ENCODE data around the gene ENPP1. TPM values are rescaled to one million over a fixed set of nuclear protein-coding genes. Genes with fewer than 3 reads are reported as not detected.

Gene ENPP1
- total RNA-seq, 4 donors from 2014 or later, result 26.5 to 128 (median 54.3) TPM

DNA sequence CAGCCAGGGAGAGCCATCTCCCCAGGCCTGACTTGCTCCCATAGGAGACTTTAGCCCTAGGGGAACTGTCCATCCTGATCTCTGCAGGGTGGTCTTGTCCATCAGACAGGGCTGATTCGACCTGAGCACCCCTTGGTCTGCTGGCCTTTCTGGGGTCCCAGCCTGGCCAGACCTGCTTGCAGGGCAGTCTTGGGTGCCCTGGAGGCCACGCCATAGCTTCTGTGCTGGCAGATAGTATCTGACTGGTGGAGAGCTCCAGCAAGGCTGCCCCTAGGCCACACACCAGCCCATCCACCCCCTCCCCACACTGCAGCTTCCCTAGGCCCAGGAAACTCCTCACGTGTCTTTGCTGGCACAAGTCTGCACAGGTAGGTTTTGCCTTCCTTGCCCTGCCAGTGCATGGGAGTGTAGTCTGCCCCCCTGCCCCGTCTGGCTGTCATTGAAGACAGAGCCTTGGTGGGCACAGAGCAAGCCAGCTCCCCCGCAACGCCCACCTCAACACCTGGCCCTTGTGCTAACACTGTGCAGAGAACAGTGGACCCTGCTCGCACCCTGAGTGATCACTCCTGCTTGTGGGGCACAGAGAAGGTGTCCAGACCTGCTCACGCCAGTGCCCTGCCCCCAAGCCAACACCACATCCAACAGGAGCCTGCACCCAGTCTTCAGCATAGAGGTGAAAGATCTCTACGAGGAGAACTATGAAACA, 111.0 kb downstream of the ENPP1 start:
- DNase-seq, result no peak
- no peak overlapping the region for H3K27ac ChIP-seq
- no peaks in the 10 kb centered on the region for H3K4me1 ChIP-seq
- no peaks in the 10 kb centered on the region for H3K36me3 ChIP-seq
- no peak overlapping the region for H3K4me3 ChIP-seq
- intact Hi-C loops (cut with DNase I; ENCODE audit: low total_unique reads), result loop anchor here (10.0 kb wide), 1 partner anchor 224 kb away; no protein-coding TSS in a partner anchor
- no peaks in the 10 kb centered on the region for H3K27me3 ChIP-seq
- no peak for TF ChIP-seq POLR2A (IDR thresholded peaks at IDR 0.05)
- TF ChIP-seq, protein P1, sequence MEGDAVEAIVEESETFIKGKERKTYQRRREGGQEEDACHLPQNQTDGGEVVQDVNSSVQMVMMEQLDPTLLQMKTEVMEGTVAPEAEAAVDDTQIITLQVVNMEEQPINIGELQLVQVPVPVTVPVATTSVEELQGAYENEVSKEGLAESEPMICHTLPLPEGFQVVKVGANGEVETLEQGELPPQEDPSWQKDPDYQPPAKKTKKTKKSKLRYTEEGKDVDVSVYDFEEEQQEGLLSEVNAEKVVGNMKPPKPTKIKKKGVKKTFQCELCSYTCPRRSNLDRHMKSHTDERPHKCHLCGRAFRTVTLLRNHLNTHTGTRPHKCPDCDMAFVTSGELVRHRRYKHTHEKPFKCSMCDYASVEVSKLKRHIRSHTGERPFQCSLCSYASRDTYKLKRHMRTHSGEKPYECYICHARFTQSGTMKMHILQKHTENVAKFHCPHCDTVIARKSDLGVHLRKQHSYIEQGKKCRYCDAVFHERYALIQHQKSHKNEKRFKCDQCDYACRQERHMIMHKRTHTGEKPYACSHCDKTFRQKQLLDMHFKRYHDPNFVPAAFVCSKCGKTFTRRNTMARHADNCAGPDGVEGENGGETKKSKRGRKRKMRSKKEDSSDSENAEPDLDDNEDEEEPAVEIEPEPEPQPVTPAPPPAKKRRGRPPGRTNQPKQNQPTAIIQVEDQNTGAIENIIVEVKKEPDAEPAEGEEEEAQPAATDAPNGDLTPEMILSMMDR (IDR thresholded peaks at IDR 0.05), result no peak
- no peaks in the 10 kb centered on the region for H3K9me3 ChIP-seq

- intact Hi-C loops (cut with DNase I; ENCODE audit: low total_unique reads), result loop anchor here (10.0 kb wide), 1 partner anchor 294 kb away; no protein-coding TSS in a partner anchor
- no peaks in the 10 kb centered on the region for H3K27me3 ChIP-seq
- no peaks in the 10 kb centered on the region for H3K4me1 ChIP-seq
These were observed 112.8 kb downstream of the ENPP1 start for GRCh38 chr6:131920656-131921055.

GRCh38 chr6:131923356-131923755, 115.5 kb downstream of the ENPP1 start:
- Histone ChIP-seq H3K27ac (no peak overlapping the region), H3K9me3 (no peaks in the 10 kb centered on the region), H3K4me1 (no peaks in the 10 kb centered on the region), H3K36me3 (no peaks in the 10 kb centered on the region), H3K27me3 (no peaks in the 10 kb centered on the region), H3K4me3 (no peak overlapping the region)
- TF ChIP-seq POLR2A (IDR thresholded peaks at IDR 0.05), result no peak
- TF ChIP-seq, protein P1 (IDR thresholded peaks at IDR 0.05), result peak; percentile 40 to 63 (median 50)
- intact Hi-C loops (cut with DNase I; ENCODE audit: low total_unique reads), result loop anchor here (10.0 kb wide), 1 partner anchor 291 kb away; no protein-coding TSS in a partner anchor
- DNase-seq, result peak; percentile 51 to 67

More at GRCh38 chr6:131920656-131921055, 112.8 kb downstream of the ENPP1 start:
- no peak for DNase-seq
- Histone ChIP-seq H3K36me3 (no peaks in the 10 kb centered on the region), H3K27ac (no peak overlapping the region), H3K9me3 (no peaks in the 10 kb centered on the region), H3K4me3 (no peak overlapping the region)
- TF ChIP-seq POLR2A (IDR thresholded peaks at IDR 0.05), result no peak
- TF ChIP-seq, protein P1 (IDR thresholded peaks at IDR 0.05), result no peak

GRCh38 chr6:131924881-131925474, 117.2 kb downstream of the ENPP1 start:
- Histone ChIP-seq H3K9me3 (no peaks in the 10 kb centered on the region), H3K27me3 (no peaks in the 10 kb centered on the region), H3K4me1 (no peaks in the 10 kb centered on the region), H3K27ac (no peak overlapping the region), H3K36me3 (no peaks in the 10 kb centered on the region), H3K4me3 (no peak overlapping the region)
- no peak for DNase-seq
- TF ChIP-seq POLR2A (IDR thresholded peaks at IDR 0.05), result no peak
- TF ChIP-seq, protein P1 (IDR thresholded peaks at IDR 0.05), result peak; percentile 56 to 77 (median 70)
- intact Hi-C loops (cut with DNase I; ENCODE audit: low total_unique reads), result loop anchor here (10.0 kb wide), 1 partner anchor 290 kb away; no protein-coding TSS in a partner anchor

DNA sequence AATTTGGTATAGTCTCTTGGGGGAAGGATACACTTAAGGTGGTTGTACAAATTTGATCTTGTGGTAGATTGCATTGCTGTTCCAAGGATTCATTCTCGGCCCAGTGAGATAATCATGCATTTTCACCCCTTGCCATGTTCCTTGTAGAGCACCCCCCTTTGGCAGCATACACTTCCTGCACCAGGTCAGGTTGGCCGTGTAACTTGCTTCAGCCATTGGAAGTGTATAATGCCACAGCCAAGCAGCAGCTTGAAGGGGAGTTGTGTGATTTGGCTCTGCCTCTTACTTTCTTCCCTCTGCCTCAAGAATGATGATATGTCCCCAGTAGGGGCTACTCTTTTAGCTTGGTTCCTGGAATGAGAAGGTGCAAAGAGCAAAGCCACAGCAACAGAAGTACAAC, 121.4 kb downstream of the ENPP1 start:
- no peak overlapping the region for H3K27ac ChIP-seq

More for the DNA sequence above, 121.4 kb downstream of the ENPP1 start:
- no peak overlapping the region for H3K4me3 ChIP-seq
- no peak for DNase-seq
- no peaks in the 10 kb centered on the region for H3K9me3 ChIP-seq
- no peaks in the 10 kb centered on the region for H3K36me3 ChIP-seq
- H3K4me1 ChIP-seq, result no peaks in the 10 kb centered on the region
- intact Hi-C loops (cut with DNase I; ENCODE audit: low total_unique reads), result loop anchor here (10.0 kb wide), 1 partner anchor 286 kb away; no protein-coding TSS in a partner anchor
- TF ChIP-seq, protein P1 (IDR thresholded peaks at IDR 0.05), result no peak
- no peak for TF ChIP-seq POLR2A (IDR thresholded peaks at IDR 0.05)
- H3K27me3 ChIP-seq, result no peaks in the 10 kb centered on the region

Data from uterus (tissue), 4 donors.